Activated T-helper 17 cell treated with anti-CD3 and anti-CD28 coated beads, Interleukin-2, amount 50 U/mL, for 72 hours (primary cell): ENCODE measurements around the gene RPLP2. TPM values are rescaled to one million over a fixed set of nuclear protein-coding genes. Genes with fewer than 3 reads are reported as not detected.

Experiments
- ATAC-seq: fragments of 150-1000 bp; cut with Tn5 transposase; replicated peaks from 2 replicates; pipeline ENCODE4 v1.10.0; 2021; ENCODE audit warnings: mild to moderate bottlenecking, moderate library complexity
- H3K27ac Mint-ChIP-seq: one replicate; pipeline ENCODE4 v1.8.0; 2022; ENCODE audit warnings: mixed read lengths
- H3K27me3 Mint-ChIP-seq: one replicate; pipeline ENCODE4 v1.8.0; 2022; ENCODE audit warnings: mixed read lengths
- H3K36me3 Mint-ChIP-seq: one replicate; pipeline ENCODE4 v1.8.0; 2022; ENCODE audit warnings: low read depth, mild to moderate bottlenecking, mixed read lengths
- H3K4me1 Mint-ChIP-seq: one replicate; pipeline ENCODE4 v1.8.0; 2022; ENCODE audit warnings: mixed read lengths
- H3K4me3 Mint-ChIP-seq: one replicate; pipeline ENCODE4 v1.8.0; 2022; ENCODE audit warnings: mild to moderate bottlenecking, mixed read lengths
- H3K9me3 Mint-ChIP-seq: one replicate; pipeline ENCODE4 v1.8.0; 2022; ENCODE audit warnings: mixed read lengths
- total RNA-seq, 2 donors: library from RNA; stranded (reverse); gene quantifications; one replicate each; pipeline ENCODE4 v1.2.3, GENCODE V29; 2022

Gene RPLP2
- total RNA-seq, 2 donors from 2014 or later = 2,744 to 3,086 TPM

DNA sequence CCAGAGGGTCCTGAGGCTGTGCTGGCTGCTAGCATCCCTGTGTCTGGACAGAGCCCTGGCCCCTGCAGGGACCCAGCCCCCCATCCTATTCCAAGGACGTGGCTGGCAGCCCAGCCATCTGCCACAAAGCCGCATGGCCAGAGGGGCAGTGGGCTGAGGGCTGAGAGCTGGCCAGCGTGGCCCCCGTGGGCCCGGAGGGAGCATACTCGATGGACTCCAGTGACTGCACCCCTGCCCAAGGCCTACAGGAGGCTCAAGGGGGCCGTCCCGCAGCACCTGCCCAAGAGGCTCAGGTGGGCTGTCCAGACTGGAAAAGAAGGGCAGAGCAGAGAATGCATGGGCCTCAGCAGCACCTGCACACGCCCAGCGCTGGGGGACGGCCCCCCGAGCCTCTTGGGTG, 46.0 kb downstream of the RPLP2 start:
- H3K9me3 Mint-ChIP-seq = no peaks in the 10 kb centered on the region
- H3K27ac Mint-ChIP-seq = no peak overlapping the region
- no peaks in the 10 kb centered on the region for H3K4me1 Mint-ChIP-seq
- no peaks in the 10 kb centered on the region for H3K36me3 Mint-ChIP-seq
- no peak for ATAC-seq
- H3K4me3 Mint-ChIP-seq = no peak overlapping the region
- no peaks in the 10 kb centered on the region for H3K27me3 Mint-ChIP-seq

DNA sequence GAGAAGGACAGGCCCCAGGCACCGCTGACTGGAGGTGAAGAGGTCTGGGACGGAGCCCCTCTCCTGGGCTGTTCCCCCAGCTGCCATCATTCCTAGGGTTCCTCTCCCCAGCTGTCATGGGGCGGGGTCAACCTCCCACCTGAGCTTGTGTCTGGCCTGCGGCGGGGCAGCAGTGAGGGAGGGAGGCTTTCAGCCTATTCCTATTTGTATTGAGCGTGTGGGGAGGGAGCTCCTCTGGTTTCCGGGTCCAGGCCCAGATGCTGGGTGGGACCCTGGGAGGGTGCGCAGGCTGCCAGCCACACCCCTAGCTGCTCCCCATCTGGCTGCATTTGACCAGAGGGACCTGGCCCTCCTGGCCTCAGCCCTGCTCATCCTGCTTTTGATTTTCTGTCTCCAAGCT, 46.6 kb downstream of the RPLP2 start:
- no peaks in the 10 kb centered on the region for H3K27me3 Mint-ChIP-seq
- no peak for ATAC-seq
- H3K36me3 Mint-ChIP-seq = no peaks in the 10 kb centered on the region
- H3K9me3 Mint-ChIP-seq = no peaks in the 10 kb centered on the region
- H3K27ac Mint-ChIP-seq = no peak overlapping the region
- no peaks in the 10 kb centered on the region for H3K4me1 Mint-ChIP-seq
- no peak overlapping the region for H3K4me3 Mint-ChIP-seq

DNA sequence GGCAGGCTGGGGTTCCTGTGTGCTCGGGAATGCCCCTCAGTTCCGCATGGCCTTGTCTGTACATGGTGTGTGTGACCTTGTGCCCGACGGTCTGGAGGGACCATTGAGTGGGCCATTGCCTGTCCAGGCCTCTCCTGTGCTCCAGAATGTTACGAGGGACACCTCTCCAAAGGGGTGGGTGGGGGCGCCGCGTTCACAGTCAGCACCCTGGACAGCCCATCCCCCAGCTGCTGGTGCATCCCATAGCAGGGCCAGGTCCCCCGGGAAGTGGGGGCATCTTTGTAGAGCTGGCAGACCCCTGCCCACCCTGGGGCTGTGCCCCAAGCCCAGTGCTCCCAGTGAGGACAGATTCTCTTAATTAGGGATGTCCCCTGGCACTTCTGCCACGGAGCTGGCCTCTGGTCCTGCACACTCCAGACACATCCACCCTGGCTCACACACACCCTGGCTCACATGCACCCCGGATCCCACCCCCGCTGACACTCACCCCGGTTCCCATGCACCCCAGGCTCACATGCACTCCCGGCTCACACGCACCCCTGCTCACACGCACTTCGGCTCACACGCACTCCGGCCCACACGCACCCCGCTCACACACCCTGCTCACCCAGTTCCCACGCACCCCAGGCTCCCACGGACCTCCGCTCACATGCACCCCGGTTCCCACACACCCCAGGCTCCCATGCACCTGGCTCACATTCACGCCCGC, 48.4 kb downstream of the RPLP2 start:
- Mint-ChIP-seq H3K4me3 (no peak overlapping the region), H3K36me3 (no peaks in the 10 kb centered on the region), H3K27me3 (no peaks in the 10 kb centered on the region), H3K27ac (no peak overlapping the region), H3K9me3 (no peaks in the 10 kb centered on the region), H3K4me1 (no peaks in the 10 kb centered on the region)
- ATAC-seq = no peak

DNA sequence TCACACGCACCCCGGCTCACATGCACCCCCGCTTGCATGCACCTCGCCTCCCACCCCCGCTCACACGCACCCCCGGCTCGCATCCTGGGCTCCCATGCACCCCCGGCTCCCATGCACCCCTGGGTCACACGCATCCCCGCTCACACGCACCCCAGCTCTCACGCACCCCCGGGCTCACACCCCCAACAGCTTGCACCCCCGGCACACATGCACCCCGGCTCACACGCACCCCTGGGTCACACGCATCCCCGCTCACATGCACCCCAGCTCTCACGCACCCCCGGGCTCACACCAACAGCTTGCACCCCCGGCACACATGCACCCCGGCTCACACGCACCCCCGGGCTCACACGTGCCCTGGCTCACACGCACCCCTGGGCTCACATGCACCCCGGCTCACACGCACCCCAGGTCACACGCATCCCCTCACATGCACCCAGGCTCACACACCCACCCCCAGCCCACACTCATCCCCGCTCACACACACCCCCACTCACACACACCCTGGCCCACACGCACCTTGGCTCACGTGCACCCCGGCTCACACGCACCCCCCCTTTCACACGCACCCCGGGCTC, 49.1 kb downstream of the RPLP2 start:
- Mint-ChIP-seq H3K9me3 (no peaks in the 10 kb centered on the region), H3K27ac (no peak overlapping the region), H3K4me1 (no peaks in the 10 kb centered on the region), H3K27me3 (no peaks in the 10 kb centered on the region), H3K36me3 (no peaks in the 10 kb centered on the region), H3K4me3 (no peak overlapping the region)
- ATAC-seq = no peak

DNA sequence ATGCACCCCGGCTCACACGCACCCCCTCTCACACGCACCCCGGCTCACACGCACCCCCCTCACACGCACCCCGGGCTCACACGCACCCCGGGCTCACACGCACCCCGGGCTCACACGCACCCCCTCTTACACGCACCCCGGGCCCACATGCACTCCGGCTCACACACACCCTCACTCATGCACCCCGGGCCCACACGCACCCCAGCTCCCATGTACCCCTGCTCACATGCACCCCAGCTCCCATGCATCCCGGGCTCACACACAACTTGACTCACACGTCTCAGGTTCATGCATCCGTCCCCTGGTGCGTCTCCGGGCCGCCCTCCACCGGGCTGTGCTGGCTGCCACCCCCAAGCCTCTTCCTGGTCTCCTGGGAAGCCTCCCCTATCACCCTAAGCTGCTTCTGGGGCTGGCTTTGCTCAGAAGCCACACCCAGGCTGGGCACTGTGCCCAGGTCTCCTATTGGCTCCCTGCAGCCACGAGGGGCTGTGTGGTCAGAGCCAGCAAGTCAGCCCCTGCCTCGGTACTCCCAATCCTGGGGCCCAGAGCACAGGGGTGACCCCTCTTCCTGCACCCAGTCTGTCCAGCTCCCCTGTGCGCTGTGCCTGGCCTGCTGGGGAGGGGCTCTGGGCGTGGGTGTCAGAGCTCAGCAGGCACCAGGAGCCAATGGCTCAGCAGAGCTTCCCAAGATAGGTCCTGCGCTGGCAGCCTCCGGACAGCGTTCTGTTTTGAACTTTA, 49.8 kb downstream of the RPLP2 start:
- no peaks in the 10 kb centered on the region for H3K9me3 Mint-ChIP-seq
- H3K27me3 Mint-ChIP-seq = no peaks in the 10 kb centered on the region
- no peak overlapping the region for H3K4me3 Mint-ChIP-seq
- H3K36me3 Mint-ChIP-seq = no peaks in the 10 kb centered on the region
- no peak overlapping the region for H3K27ac Mint-ChIP-seq
- no peak for ATAC-seq
- H3K4me1 Mint-ChIP-seq = no peaks in the 10 kb centered on the region

DNA sequence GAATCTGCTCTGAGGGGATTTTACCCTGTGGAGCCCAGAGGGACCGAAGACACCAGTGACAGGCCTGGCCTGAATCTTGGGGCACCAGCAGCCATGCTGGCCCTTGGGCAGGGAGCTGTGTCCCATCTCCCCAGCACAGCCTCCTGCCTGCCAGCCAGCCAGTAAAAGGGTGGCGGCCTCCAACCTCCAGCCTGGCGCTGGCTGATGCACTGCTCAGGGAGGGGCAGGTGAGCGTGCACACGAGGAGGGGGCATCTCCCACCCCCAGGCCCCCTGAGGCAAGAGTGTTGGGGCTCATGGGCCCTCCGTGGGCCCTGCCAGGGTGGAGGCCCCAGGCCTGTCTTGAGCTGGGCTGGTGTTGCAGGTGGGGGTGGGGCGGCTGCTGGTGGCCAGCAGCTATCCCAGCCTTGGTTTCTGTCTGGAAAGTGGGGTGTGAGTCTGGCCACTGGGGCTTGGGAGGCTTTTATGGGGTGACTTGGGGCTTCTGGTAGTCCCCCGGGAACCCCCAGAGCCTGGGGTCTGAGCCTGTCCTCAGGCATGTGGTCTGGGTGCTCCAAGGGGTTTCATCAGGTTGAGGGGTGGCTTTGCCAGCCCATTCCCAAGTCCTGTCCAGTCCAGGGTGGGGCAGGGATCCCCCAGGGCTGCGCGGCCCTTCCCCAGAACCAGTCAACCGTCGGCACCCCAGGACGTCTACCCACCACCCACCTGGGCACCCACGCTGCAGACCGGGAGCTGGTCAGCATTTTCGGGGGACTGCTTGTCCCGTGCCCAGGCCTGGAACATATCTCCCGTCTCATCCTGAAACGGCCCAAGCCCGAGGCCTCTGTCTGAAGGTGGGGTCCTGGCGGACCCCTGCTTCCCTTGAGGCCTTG, 50.7 kb downstream of the RPLP2 start:
- Mint-ChIP-seq H3K4me3 (no peak overlapping the region), H3K27me3 (no peaks in the 10 kb centered on the region), H3K4me1 (no peaks in the 10 kb centered on the region), H3K9me3 (no peaks in the 10 kb centered on the region), H3K36me3 (no peaks in the 10 kb centered on the region), H3K27ac (no peak overlapping the region)
- no peak for ATAC-seq

DNA sequence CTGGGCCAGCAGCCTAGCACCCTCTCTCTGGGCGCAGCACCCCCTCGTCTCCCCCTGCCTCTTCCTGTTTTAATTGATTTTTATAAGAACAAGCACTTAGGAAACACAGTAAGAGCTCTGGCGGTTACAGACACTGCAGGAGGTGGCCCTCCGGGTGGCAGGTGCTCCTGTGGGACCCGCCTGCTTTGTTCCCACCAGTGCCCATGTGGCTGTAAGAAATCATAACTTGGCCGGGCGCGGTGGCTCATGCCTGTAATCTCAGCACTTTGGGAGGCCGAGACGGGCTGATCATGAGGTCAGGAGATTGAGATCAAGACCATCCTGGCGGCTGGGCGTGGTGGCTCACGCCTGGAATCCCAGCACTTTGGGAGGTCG, 51.3 kb downstream of the RPLP2 start:
- H3K27ac Mint-ChIP-seq = no peak overlapping the region
- ATAC-seq = no peak
- no peaks in the 10 kb centered on the region for H3K9me3 Mint-ChIP-seq
- H3K27me3 Mint-ChIP-seq = no peaks in the 10 kb centered on the region
- no peaks in the 10 kb centered on the region for H3K36me3 Mint-ChIP-seq
- no peaks in the 10 kb centered on the region for H3K4me1 Mint-ChIP-seq
- no peak overlapping the region for H3K4me3 Mint-ChIP-seq

DNA sequence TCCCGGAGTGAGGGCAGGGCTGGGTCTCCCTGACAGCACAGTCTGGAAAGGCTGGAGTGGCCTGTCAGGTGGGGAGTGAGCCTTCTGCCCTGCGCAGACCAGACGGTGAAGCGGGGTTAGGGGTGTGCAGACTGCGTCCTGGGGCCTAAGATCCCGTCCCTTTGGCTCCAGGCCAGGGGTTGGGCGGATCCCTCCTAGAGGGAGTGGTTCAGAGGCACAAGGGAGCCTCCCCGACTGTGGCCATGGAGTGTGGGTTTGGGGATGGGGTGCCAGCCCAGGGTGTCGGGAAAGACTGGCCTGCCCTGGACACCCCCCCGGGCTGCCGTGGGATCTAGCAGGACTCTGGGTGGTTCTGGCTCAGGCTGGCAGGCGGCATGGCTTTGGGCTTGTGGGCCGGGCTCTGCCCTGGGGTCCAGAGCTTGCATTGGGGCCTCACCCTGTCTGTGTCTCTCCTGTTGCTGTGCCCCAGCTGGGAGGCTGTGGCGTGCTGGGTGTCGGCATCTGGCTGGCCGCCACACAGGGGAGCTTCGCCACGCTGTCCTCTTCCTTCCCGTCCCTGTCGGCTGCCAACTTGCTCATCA, 52.4 kb downstream of the RPLP2 start:
- H3K27me3 Mint-ChIP-seq = no peaks in the 10 kb centered on the region
- no peak overlapping the region for H3K27ac Mint-ChIP-seq
- H3K36me3 Mint-ChIP-seq = no peaks in the 10 kb centered on the region
- H3K4me1 Mint-ChIP-seq = no peaks in the 10 kb centered on the region
- no peak for ATAC-seq
- H3K9me3 Mint-ChIP-seq = no peaks in the 10 kb centered on the region
- no peak overlapping the region for H3K4me3 Mint-ChIP-seq

Other genes with a start within 250 kb of the RPLP2 start
- 1 to 10 TPM; 2.7 to 6.6 TPM for gene LMNTD2, start 249.2 kb upstream of the RPLP2 start, total RNA-seq
- 10 to 100 TPM; 22.7 to 37.7 TPM for gene RASSF7, start 249.0 kb upstream of the RPLP2 start, total RNA-seq
- gene PHRF1, start 233.5 kb upstream of the RPLP2 start, total RNA-seq = 10 to 100 TPM; 37.8 to 55.6 TPM
- 10 to 100 TPM; 14.7 to 25.8 TPM for gene IRF7, start 194.0 kb upstream of the RPLP2 start, total RNA-seq
- gene CDHR5, start 185.0 kb upstream of the RPLP2 start, total RNA-seq = not detected
- gene SCT, start 182.8 kb upstream of the RPLP2 start, total RNA-seq = not detected
- 1 to 10 TPM in 1 of 2 donors, under 1 TPM in 1; 0.48 to 3.8 TPM for gene DRD4, start 172.7 kb upstream of the RPLP2 start, total RNA-seq
- gene DEAF1, start 114.7 kb upstream of the RPLP2 start, total RNA-seq = 10 to 100 TPM; 43.2 to 56.0 TPM
- gene TMEM80, start 114.2 kb upstream of the RPLP2 start, total RNA-seq = 10 to 100 TPM; 11.7 to 14.6 TPM
- 10 to 100 TPM; 23.6 to 34.6 TPM for gene EPS8L2, start 103.7 kb upstream of the RPLP2 start, total RNA-seq
- gene TALDO1, start 62.5 kb upstream of the RPLP2 start, total RNA-seq = 100 to 1,000 TPM; 131 to 255 TPM
- 10 to 100 TPM; 42.3 to 60.9 TPM for gene GATD1, start 32.5 kb upstream of the RPLP2 start, total RNA-seq
- gene CEND1, start 19.9 kb upstream of the RPLP2 start, total RNA-seq = 1 to 10 TPM; 1.2 to 3.9 TPM
- gene SLC25A22, start 11.7 kb upstream of the RPLP2 start, total RNA-seq = 10 to 100 TPM; 27.9 to 62.2 TPM
- gene PIDD1, start 4.7 kb upstream of the RPLP2 start, total RNA-seq = 10 to 100 TPM; 35.8 to 43.8 TPM
- 10 to 100 TPM; 36.8 to 39.3 TPM for gene PNPLA2, start 8.9 kb downstream of the RPLP2 start, total RNA-seq
- 1 to 10 TPM; 1.4 to 1.9 TPM for gene CRACR2B, start 18.0 kb downstream of the RPLP2 start, total RNA-seq
- 10 to 100 TPM; 61.5 to 74.6 TPM for gene CD151, start 23.0 kb downstream of the RPLP2 start, total RNA-seq
- 100 to 1,000 TPM in 1 of 2 donors, 10 to 100 TPM in 1; 41.2 to 106 TPM for gene POLR2L, start 32.6 kb downstream of the RPLP2 start, total RNA-seq
- 10 to 100 TPM in 1 of 2 donors, 1 to 10 TPM in 1; 6.0 to 11.2 TPM for gene TSPAN4, start 32.9 kb downstream of the RPLP2 start, total RNA-seq
- 10 to 100 TPM; 71.9 to 72.6 TPM for gene CHID1, start 100.8 kb downstream of the RPLP2 start, total RNA-seq
- gene AP2A2, start 115.9 kb downstream of the RPLP2 start, total RNA-seq = 10 to 100 TPM; 69.1 to 76.2 TPM
- gene MUC6, start 226.8 kb downstream of the RPLP2 start, total RNA-seq = not detected